WTC11 (cell line): ENCODE results near the gene EFEMP2. TPM values are rescaled to one million over a fixed set of nuclear protein-coding genes. Genes with fewer than 3 reads are reported as not detected.
A peak's percentile ranks its signal among the peaks of the same experiment; 100 is the strongest.

Experiments
- ATAC-seq: fragments of 200-7000 bp; cut with Tn5 transposase; 2 replicates; pipeline ENCODE4 v1.10.0; 2021; ENCODE audit warnings: mild to moderate bottlenecking, moderate library complexity
- CTCF ChIA-PET: fragments of 300-600 bp; sonication (Branson Sonifier 250); formaldehyde crosslinking; loops from one replicate; lab custom pipeline; 2021; ENCODE audit warnings: antibody characterized with exemption; lab: Charles Lee
- POLR2A ChIA-PET: fragments of 350-600 bp; sonication (Branson Sonifier 250); formaldehyde crosslinking; loops from one replicate; lab custom pipeline; 2021; ENCODE audit warnings: antibody characterized with exemption; lab: Charles Lee
- DNase-seq: peaks from one replicate; pipeline ENCODE4 v3.0.0; 2021; ENCODE audit warnings: low spot score
- H3K27ac Mint-ChIP-seq: 2 replicates; pipeline ENCODE4 v1.8.0; 2021; ENCODE audit warnings: mixed read lengths
- H3K27me3 Mint-ChIP-seq: 2 replicates; pipeline ENCODE4 v1.8.0; 2021; ENCODE audit warnings: low read depth, mild to moderate bottlenecking, moderate library complexity, mixed read lengths
- H3K36me3 Mint-ChIP-seq: 2 replicates; pipeline ENCODE4 v1.8.0; 2021; ENCODE audit warnings: mixed read lengths
- H3K4me1 Mint-ChIP-seq: 2 replicates; pipeline ENCODE4 v1.8.0; 2022; ENCODE audit warnings: mixed read lengths
- H3K4me3 Mint-ChIP-seq: 2 replicates; pipeline ENCODE4 v1.8.0; 2021; ENCODE audit warnings: mild to moderate bottlenecking, moderate library complexity, mixed read lengths
- H3K9me3 Mint-ChIP-seq: 2 replicates; pipeline ENCODE4 v1.8.0; 2021; ENCODE audit warnings: mixed read lengths
- ATF2 ChIP-seq: sonication (generic); formaldehyde crosslinking; IDR thresholded peaks from 2 replicates; pipeline ENCODE4 v1.8.1; 2022; ENCODE audit warnings: low read depth, missing genetic modification reagents, borderline replicate concordance
- FOXK1 ChIP-seq: sonication (generic); formaldehyde crosslinking; IDR thresholded peaks from 2 replicates; pipeline ENCODE4 v1.8.0; 2022; ENCODE audit warnings: mild to moderate bottlenecking, moderate library complexity, missing genetic modification reagents
- GABPB1 ChIP-seq: sonication (generic); formaldehyde crosslinking; IDR thresholded peaks from 2 replicates; pipeline ENCODE4 v1.8.1; 2023; ENCODE audit warnings: mild to moderate bottlenecking, missing genetic modification reagents
- GRHL2 ChIP-seq: fragments of 250-450 bp; sonication (Bioruptor Pico); IDR thresholded peaks from 2 replicates; pipeline ENCODE4 v1.8.0; 2022; ENCODE audit warnings: mild to moderate bottlenecking, moderate library complexity; ENCODE audit not compliant: insufficient replicate concordance, severe bottlenecking
- NR3C1 ChIP-seq: sonication (generic); formaldehyde crosslinking; conservative IDR thresholded peaks from 2 replicates; pipeline ENCODE4 v1.8.1; 2023; ENCODE audit warnings: low read depth, mild to moderate bottlenecking, missing genetic modification reagents
- RORB ChIP-seq: fragments of 250-450 bp; sonication (Bioruptor Pico); IDR thresholded peaks from 2 replicates; pipeline ENCODE4 v1.9.0; 2021; ENCODE audit warnings: mild to moderate bottlenecking
- TEAD4 ChIP-seq: sonication (generic); formaldehyde crosslinking; IDR thresholded peaks from 2 replicates; pipeline ENCODE4 v1.8.0; 2022; ENCODE audit warnings: mild to moderate bottlenecking, missing genetic modification reagents
- TP53 ChIP-seq: sonication (generic); formaldehyde crosslinking; IDR thresholded peaks from 2 replicates; pipeline ENCODE4 v1.8.1; 2023; ENCODE audit warnings: mild to moderate bottlenecking, missing genetic modification reagents
- ZBTB21 ChIP-seq: sonication (generic); formaldehyde crosslinking; IDR thresholded peaks from 2 replicates; pipeline ENCODE4 v1.8.1; 2023; ENCODE audit warnings: mild to moderate bottlenecking, missing genetic modification reagents, borderline replicate concordance
- ZNF121 ChIP-seq: sonication (generic); formaldehyde crosslinking; IDR thresholded peaks from 2 replicates; pipeline ENCODE4 v1.8.0; 2023; ENCODE audit warnings: missing genetic modification reagents
- ZNF317 ChIP-seq: sonication (generic); formaldehyde crosslinking; IDR thresholded peaks from 2 replicates; pipeline ENCODE4 v1.8.1; 2023; ENCODE audit warnings: low read depth, mild to moderate bottlenecking, moderate library complexity, missing genetic modification reagents, borderline replicate concordance
- ZNF396 ChIP-seq: fragments of 250-450 bp; sonication (Bioruptor Pico); IDR thresholded peaks from 2 replicates; pipeline ENCODE4 v1.8.0; 2021; ENCODE audit warnings: mild to moderate bottlenecking, moderate library complexity, borderline replicate concordance
- total RNA-seq: library from RNA; stranded (reverse); gene quantifications from 3 replicates; pipeline ENCODE4 v1.2.3, GENCODE V29; 2021
- TF ChIP-seq, protein P1 (sequence below): fragments of 250-450 bp; sonication (Bioruptor Pico); IDR thresholded peaks from 2 replicates; pipeline ENCODE4 v1.9.0; 2021; ENCODE audit warnings: mild to moderate bottlenecking, borderline replicate concordance
- TF ChIP-seq, protein P2 (sequence below): sonication (generic); formaldehyde crosslinking; IDR thresholded peaks from 2 replicates; pipeline ENCODE4 v1.8.0; 2023; ENCODE audit warnings: mild to moderate bottlenecking, missing genetic modification reagents
- TF ChIP-seq, protein P3 (sequence below): fragments of 250-450 bp; sonication (Bioruptor Pico); IDR thresholded peaks from 2 replicates; pipeline ENCODE4 v1.9.0; 2021; ENCODE audit warnings: mild to moderate bottlenecking

Gene EFEMP2
- total RNA-seq, 1 experiment from 2014 or later = 14.2 TPM

GRCh38 chr11:65851083-65851579 is 21.5 kb downstream of the EFEMP2 start (continued):
- TF ChIP-seq, protein P1, sequence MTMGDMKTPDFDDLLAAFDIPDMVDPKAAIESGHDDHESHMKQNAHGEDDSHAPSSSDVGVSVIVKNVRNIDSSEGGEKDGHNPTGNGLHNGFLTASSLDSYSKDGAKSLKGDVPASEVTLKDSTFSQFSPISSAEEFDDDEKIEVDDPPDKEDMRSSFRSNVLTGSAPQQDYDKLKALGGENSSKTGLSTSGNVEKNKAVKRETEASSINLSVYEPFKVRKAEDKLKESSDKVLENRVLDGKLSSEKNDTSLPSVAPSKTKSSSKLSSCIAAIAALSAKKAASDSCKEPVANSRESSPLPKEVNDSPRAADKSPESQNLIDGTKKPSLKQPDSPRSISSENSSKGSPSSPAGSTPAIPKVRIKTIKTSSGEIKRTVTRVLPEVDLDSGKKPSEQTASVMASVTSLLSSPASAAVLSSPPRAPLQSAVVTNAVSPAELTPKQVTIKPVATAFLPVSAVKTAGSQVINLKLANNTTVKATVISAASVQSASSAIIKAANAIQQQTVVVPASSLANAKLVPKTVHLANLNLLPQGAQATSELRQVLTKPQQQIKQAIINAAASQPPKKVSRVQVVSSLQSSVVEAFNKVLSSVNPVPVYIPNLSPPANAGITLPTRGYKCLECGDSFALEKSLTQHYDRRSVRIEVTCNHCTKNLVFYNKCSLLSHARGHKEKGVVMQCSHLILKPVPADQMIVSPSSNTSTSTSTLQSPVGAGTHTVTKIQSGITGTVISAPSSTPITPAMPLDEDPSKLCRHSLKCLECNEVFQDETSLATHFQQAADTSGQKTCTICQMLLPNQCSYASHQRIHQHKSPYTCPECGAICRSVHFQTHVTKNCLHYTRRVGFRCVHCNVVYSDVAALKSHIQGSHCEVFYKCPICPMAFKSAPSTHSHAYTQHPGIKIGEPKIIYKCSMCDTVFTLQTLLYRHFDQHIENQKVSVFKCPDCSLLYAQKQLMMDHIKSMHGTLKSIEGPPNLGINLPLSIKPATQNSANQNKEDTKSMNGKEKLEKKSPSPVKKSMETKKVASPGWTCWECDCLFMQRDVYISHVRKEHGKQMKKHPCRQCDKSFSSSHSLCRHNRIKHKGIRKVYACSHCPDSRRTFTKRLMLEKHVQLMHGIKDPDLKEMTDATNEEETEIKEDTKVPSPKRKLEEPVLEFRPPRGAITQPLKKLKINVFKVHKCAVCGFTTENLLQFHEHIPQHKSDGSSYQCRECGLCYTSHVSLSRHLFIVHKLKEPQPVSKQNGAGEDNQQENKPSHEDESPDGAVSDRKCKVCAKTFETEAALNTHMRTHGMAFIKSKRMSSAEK (CRISPR knock-in tag) = no peak
- TF ChIP-seq NR3C1 (no peak), FOXK1 (CRISPR knock-in tag) (no peak), ZBTB21 (CRISPR knock-in tag) (no peak)

DNA sequence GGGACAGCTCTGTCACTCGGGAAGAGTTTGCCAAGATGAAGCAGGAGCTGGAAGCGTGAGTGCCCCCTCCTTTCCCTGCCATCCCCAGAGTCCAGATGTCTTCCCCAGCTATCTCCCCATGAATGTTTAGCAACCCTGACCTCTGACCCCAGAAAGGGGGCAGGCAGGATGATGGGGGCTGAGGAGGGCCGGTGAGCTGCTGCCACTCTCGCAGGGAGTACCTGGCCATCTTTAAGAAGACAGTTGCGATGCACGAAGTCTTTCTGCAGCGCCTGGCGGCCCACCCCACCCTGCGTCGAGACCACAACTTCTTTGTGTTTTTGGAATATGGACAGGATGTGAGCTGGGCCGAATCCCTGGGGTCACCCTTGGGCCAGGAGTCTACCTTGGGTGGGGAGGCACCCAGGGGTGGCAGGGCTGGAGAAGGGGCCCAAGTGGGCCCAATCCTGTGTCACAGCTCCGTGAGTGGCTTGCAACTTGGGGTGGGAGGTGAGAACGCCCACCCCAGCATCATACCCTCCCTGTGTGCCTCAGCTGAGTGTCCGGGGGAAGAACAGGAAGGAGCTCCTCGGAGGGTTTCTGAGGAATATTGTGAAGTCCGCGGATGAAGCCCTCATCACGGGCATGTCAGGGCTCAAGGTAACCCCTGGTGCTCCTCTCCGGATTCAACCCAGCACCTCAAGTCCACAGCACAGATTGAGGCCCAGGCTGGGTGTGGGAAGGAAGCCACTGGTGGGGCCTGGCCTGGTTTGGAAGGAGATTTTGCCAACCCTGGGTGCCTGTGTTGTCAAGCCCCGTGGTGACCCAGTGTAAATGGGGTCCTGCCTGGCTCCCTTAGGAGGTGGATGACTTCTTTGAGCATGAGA is 22.1 kb downstream of the EFEMP2 start:
- DNase-seq (no peak), ATAC-seq (no peak)
- Mint-ChIP-seq H3K4me3 (no peak overlapping the region), H3K36me3 (peaks cover 38% of the 10 kb centered on the region), H3K27me3 (peaks cover 12% of the 10 kb centered on the region), H3K4me1 (peaks cover 14% of the 10 kb centered on the region), H3K27ac (no peak overlapping the region), H3K9me3 (peaks cover 6% of the 10 kb centered on the region; the same call in 1 of the 2 replicates)
- ChIA-PET POLR2A (interaction anchor here (0.5 to 3.5 kb wide), 13 partner anchors 10 to 259 kb away, joined by 3 to 38 read pairs (median 4); partner anchors contain the start of genes EFEMP2, FIBP, MUS81 and SNX32), CTCF (interaction anchor here (0.6 to 6.3 kb wide), 37 partner anchors 10 to 310 kb away, joined by 3 to 134 read pairs (median 5); partner anchors contain the start of genes AP5B1, BANF1, CCDC85B and EIF1AD)
- no peak for TF ChIP-seq GABPB1
- TF ChIP-seq, all 79 proteins: peak for 0

GRCh38 chr11:65849771-65850216 is 22.8 kb downstream of the EFEMP2 start:
- Mint-ChIP-seq H3K27ac (no peak overlapping the region), H3K36me3 (peaks cover 33% of the 10 kb centered on the region), H3K27me3 (peaks cover 13% of the 10 kb centered on the region), H3K4me1 (peaks cover 14% of the 10 kb centered on the region), H3K4me3 (no peak overlapping the region), H3K9me3 (peaks cover 6% of the 10 kb centered on the region; the same call in 1 of the 2 replicates)
- ATAC-seq (no peak), DNase-seq (no peak)
- ChIA-PET POLR2A (interaction anchor here (0.7 to 3.5 kb wide), 6 partner anchors 10 to 51 kb away, joined by 3 to 38 read pairs (median 4); partner anchors contain the start of genes FIBP, MUS81 and SNX32), CTCF (interaction anchor here (0.6 to 6.3 kb wide), 12 partner anchors 10 to 173 kb away, joined by 3 to 134 read pairs (median 10); partner anchors contain the start of genes AP5B1, CCDC85B, FIBP and KAT5)
- TF ChIP-seq ZNF121 = 0 out of 2 replicates have a peak, but pooled peaks have one; percentile 2
- TF ChIP-seq, protein P2, sequence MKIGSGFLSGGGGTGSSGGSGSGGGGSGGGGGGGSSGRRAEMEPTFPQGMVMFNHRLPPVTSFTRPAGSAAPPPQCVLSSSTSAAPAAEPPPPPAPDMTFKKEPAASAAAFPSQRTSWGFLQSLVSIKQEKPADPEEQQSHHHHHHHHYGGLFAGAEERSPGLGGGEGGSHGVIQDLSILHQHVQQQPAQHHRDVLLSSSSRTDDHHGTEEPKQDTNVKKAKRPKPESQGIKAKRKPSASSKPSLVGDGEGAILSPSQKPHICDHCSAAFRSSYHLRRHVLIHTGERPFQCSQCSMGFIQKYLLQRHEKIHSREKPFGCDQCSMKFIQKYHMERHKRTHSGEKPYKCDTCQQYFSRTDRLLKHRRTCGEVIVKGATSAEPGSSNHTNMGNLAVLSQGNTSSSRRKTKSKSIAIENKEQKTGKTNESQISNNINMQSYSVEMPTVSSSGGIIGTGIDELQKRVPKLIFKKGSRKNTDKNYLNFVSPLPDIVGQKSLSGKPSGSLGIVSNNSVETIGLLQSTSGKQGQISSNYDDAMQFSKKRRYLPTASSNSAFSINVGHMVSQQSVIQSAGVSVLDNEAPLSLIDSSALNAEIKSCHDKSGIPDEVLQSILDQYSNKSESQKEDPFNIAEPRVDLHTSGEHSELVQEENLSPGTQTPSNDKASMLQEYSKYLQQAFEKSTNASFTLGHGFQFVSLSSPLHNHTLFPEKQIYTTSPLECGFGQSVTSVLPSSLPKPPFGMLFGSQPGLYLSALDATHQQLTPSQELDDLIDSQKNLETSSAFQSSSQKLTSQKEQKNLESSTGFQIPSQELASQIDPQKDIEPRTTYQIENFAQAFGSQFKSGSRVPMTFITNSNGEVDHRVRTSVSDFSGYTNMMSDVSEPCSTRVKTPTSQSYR (CRISPR knock-in tag) = no peak
- no peak for TF ChIP-seq TP53 (CRISPR knock-in tag)
- no peak for TF ChIP-seq GRHL2 (CRISPR knock-in tag)
- TF ChIP-seq, all 79 proteins: peak for 1

DNA sequence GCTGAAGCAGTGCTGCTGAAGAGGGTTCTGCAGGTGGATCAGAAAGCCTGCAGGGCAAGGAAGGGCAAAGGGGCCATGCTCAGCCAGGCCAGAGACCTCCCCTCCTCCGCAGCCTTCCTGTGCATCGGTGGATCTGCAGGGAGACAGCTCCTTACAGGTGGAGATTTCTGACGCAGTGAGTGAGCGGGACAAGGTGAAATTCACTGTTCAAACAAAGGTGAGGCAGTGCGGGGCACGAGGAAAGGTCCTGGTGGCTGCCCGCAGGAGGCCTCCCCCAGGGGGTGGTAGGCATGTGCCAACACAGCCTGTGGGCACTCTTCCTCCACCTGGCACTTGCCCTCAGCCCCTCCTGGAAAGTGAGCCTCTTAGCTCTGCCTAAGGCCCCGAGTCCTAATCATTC is 23.2 kb downstream of the EFEMP2 start:
- H3K36me3 Mint-ChIP-seq = peaks cover 29% of the 10 kb centered on the region
- no peak overlapping the region for H3K4me3 Mint-ChIP-seq
- POLR2A ChIA-PET = interaction anchor here (1.0 to 3.5 kb wide), 4 partner anchors 11 to 51 kb away, joined by 3 to 38 read pairs (median 4); partner anchors contain the start of genes FIBP, MUS81 and SNX32
- H3K27ac Mint-ChIP-seq = no peak overlapping the region
- peaks cover 6% of the 10 kb centered on the region; the same call in 1 of the 2 replicates for H3K9me3 Mint-ChIP-seq
- no peak for DNase-seq
- peaks cover 13% of the 10 kb centered on the region for H3K27me3 Mint-ChIP-seq
- H3K4me1 Mint-ChIP-seq = peaks cover 12% of the 10 kb centered on the region
- CTCF ChIA-PET = interaction anchor here (1.1 to 6.3 kb wide), 13 partner anchors 11 to 173 kb away, joined by 3 to 134 read pairs (median 11); partner anchors contain the start of genes AP5B1, CCDC85B, FIBP and KAT5
- ATAC-seq = no peak
- TF ChIP-seq ZNF396 (no peak), RORB (no peak), ZNF121 (no peak), TEAD4 (CRISPR knock-in tag) (no peak), ZNF317 (no peak), ZBTB21 (CRISPR knock-in tag) (no peak), ATF2 (CRISPR knock-in tag) (no peak)
- TF ChIP-seq, protein P3, sequence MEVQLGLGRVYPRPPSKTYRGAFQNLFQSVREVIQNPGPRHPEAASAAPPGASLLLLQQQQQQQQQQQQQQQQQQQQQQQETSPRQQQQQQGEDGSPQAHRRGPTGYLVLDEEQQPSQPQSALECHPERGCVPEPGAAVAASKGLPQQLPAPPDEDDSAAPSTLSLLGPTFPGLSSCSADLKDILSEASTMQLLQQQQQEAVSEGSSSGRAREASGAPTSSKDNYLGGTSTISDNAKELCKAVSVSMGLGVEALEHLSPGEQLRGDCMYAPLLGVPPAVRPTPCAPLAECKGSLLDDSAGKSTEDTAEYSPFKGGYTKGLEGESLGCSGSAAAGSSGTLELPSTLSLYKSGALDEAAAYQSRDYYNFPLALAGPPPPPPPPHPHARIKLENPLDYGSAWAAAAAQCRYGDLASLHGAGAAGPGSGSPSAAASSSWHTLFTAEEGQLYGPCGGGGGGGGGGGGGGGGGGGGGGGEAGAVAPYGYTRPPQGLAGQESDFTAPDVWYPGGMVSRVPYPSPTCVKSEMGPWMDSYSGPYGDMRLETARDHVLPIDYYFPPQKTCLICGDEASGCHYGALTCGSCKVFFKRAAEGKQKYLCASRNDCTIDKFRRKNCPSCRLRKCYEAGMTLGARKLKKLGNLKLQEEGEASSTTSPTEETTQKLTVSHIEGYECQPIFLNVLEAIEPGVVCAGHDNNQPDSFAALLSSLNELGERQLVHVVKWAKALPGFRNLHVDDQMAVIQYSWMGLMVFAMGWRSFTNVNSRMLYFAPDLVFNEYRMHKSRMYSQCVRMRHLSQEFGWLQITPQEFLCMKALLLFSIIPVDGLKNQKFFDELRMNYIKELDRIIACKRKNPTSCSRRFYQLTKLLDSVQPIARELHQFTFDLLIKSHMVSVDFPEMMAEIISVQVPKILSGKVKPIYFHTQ (CRISPR knock-in tag) = no peak
